ENCODE data around the gene TCERG1.
A peak's percentile ranks its signal among the peaks of the same experiment; 100 is the strongest.

DNA sequence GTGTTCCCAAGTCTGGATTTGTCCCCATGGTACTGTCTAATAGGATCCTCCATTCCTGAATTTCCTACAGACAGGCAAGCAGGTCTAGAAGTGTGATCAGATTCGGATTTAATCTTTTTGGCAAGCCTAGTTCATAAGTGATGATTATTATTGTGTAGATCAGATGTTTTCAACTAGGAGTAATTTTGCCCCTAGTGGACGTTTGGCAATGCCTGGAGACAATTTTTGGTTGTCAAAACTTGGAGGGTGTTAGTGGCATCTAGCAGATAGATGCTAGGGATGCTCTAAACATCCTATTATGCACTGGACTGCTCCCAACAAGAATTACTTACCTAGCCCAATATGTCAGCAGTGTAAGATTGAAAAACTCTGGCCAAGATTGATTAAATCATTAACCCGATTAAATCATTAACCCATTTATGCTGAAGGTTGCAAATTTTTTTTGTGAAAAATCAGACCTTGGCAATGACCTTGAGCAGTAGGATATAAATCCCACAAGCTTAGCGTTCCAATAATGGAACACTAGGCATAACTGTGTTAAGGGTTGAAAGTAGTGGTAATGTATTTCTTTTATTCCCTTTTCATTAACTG, 28.2 kb downstream of the TCERG1 start:
- no peak for TF ChIP-seq EZH2 (IDR thresholded peaks at IDR 0.05)
- TF ChIP-seq, protein P1, sequence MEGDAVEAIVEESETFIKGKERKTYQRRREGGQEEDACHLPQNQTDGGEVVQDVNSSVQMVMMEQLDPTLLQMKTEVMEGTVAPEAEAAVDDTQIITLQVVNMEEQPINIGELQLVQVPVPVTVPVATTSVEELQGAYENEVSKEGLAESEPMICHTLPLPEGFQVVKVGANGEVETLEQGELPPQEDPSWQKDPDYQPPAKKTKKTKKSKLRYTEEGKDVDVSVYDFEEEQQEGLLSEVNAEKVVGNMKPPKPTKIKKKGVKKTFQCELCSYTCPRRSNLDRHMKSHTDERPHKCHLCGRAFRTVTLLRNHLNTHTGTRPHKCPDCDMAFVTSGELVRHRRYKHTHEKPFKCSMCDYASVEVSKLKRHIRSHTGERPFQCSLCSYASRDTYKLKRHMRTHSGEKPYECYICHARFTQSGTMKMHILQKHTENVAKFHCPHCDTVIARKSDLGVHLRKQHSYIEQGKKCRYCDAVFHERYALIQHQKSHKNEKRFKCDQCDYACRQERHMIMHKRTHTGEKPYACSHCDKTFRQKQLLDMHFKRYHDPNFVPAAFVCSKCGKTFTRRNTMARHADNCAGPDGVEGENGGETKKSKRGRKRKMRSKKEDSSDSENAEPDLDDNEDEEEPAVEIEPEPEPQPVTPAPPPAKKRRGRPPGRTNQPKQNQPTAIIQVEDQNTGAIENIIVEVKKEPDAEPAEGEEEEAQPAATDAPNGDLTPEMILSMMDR (IDR thresholded peaks at IDR 0.05 in 2 of 3, conservative IDR thresholded peaks at IDR 0.05 in 1 of 3; ENCODE audit: borderline replicate concordance in 1 of 3, insufficient read depth in 1 of 3, low read depth in 2 of 3, low read length in 2 of 3): peak in 2 of 3 experiments; percentile 49 to 51; a peak in 4 of 6 replicates

Data from HCT116 (cell line).